GM23248 (cell line): ENCODE results near the gene RSPH1. TPM values are rescaled to one million over a fixed set of nuclear protein-coding genes. Genes with fewer than 3 reads are reported as not detected.

Experiments used
- DNase-seq: peaks from one replicate; pipeline ENCODE4 v3.0.0-alpha.2; 2015
- H2AFZ ChIP-seq: fragments of 200-600 bp; sonication (generic); 2 replicates; pipeline ENCODE4 v1.6.1; 2016; ENCODE audit warnings: antibody characterized with exemption
- H3F3A ChIP-seq: fragments of 200-600 bp; sonication (generic); 2 replicates; pipeline ENCODE4 v1.6.1; 2016; ENCODE audit warnings: mild to moderate bottlenecking, antibody characterized with exemption, mixed run types; ENCODE audit not compliant: insufficient read depth
- H3K27ac ChIP-seq: fragments of 200-600 bp; sonication (generic); 2 replicates; pipeline ENCODE4 v1.5.1; 2016; ENCODE audit warnings: mild to moderate bottlenecking
- H3K27me3 ChIP-seq: fragments of 200-600 bp; sonication (generic); replicated peaks from 2 replicates; pipeline ENCODE4 v1.6.1; 2016; ENCODE audit warnings: mild to moderate bottlenecking; ENCODE audit not compliant: insufficient read depth
- H3K36me3 ChIP-seq: fragments of 200-600 bp; sonication (generic); 2 replicates; pipeline ENCODE4 v1.6.1; 2016; ENCODE audit warnings: low read depth, mild to moderate bottlenecking
- H3K4me1 ChIP-seq: fragments of 200-600 bp; sonication (generic); 2 replicates; pipeline ENCODE4 v1.6.1; 2016; ENCODE audit warnings: mild to moderate bottlenecking; ENCODE audit not compliant: insufficient read depth
- H3K4me2 ChIP-seq: fragments of 200-600 bp; sonication (generic); one replicate; pipeline ENCODE4 v1.6.1; 2016; ENCODE audit warnings: mild to moderate bottlenecking; ENCODE audit not compliant: unreplicated experiment
- H3K4me3 ChIP-seq: fragments of 200-600 bp; sonication (generic); 2 replicates; pipeline ENCODE4 v1.5.1; 2016; ENCODE audit warnings: mild to moderate bottlenecking
- H3K79me2 ChIP-seq: fragments of 200-600 bp; sonication (generic); 2 replicates; pipeline ENCODE4 v1.6.1; 2016; ENCODE audit warnings: mild to moderate bottlenecking; ENCODE audit not compliant: insufficient read depth
- H3K9ac ChIP-seq: fragments of 200-600 bp; sonication (generic); 2 replicates; pipeline ENCODE4 v1.6.1; 2016; ENCODE audit warnings: mild to moderate bottlenecking
- H3K9me2 ChIP-seq: fragments of 200-600 bp; sonication (generic); 2 replicates; pipeline ENCODE4 v1.6.1; 2016; ENCODE audit warnings: mixed run types, mild to moderate bottlenecking, moderate library complexity; ENCODE audit not compliant: insufficient read depth
- H3K9me3 ChIP-seq: fragments of 200-600 bp; sonication (generic); one replicate; pipeline ENCODE4 v1.6.1; 2017; ENCODE audit warnings: low read depth
- H4K20me1 ChIP-seq: fragments of 200-600 bp; sonication (generic); 2 replicates; pipeline ENCODE4 v1.6.0; 2016; ENCODE audit not compliant: insufficient read depth
- EZH2 ChIP-seq: fragments of 200-600 bp; sonication (generic); IDR thresholded peaks from 2 replicates; pipeline ENCODE4 v1.6.1; 2018; ENCODE audit warnings: antibody characterized with exemption, mild to moderate bottlenecking; ENCODE audit not compliant: insufficient read depth, poor library complexity, severe bottlenecking
- EZH2phosphoT487 ChIP-seq: fragments of 200-600 bp; sonication (generic); IDR thresholded peaks from 2 replicates; pipeline ENCODE4 v1.6.1; 2018; ENCODE audit warnings: antibody characterized with exemption, moderate library complexity, mild to moderate bottlenecking, low read depth; ENCODE audit not compliant: insufficient read depth
- whole genome bisulfite sequencing, 2 experiments: methylation state at CpG; one replicate each; pipeline ENCODE4 v1.1.6; 2015 to 2017; ENCODE audit warnings: low lambda C conversion rate in 2 of 2, low coverage in 1 of 2; ENCODE audit errors: missing lambda C conversion rate in 2 of 2; 5-methylcytosine and 5-hydroxymethylcytosine counted together
- in situ Hi-C: fragments of 300-500 bp; cut with MboI; formaldehyde crosslinking; loops from 2 replicates; pipeline ENCODE4 v1.15.0; 2020
- polyA plus RNA-seq: library from polyadenylated mRNA; unstranded; fragments of >200 nt; fragmentation: Nextera tagmentation; extraction: Ambion mirVana; gene quantifications from 2 replicates; pipeline ENCODE4 v1.2.1, GENCODE V29; 2016
- total RNA-seq: library from RNA; depleted of rRNA; stranded (reverse); fragments of >200 nt; shearing (Covaris generic); gene quantifications from 2 replicates; pipeline ENCODE4 v1.2.3, GENCODE V29; 2014

Gene RSPH1
- total and polyA plus RNA-seq, 2 experiments from 2014 or later: 0.32 TPM; not detected in 1

DNA sequence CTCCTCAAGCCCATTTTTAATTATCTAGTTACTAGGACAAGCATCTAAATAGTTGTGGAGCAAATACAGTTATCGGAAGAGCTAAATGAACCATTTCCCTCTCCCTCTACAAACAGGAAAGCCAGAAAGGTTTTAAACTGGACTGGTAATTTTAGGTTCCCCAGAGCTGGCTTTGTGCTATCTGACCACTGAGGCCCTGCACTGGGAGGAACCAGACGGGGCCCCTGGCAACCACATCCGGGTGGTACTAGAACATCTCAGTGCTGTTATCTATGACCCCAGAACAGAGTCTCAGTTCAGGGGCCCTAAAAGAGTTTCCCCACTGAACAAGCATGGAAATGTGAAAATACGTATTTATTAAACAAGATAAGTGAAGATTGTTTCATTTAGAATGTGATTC, 7.7 kb upstream of the RSPH1 start:
- no peak overlapping the region for H3K4me2 ChIP-seq
- H4K20me1 ChIP-seq: no peaks in the 10 kb centered on the region
- in situ Hi-C loops: no loop called here
- TF ChIP-seq EZH2phosphoT487 (no peak), EZH2 (no peak)
- DNase-seq: no peak
- H3K9ac ChIP-seq: no peak overlapping the region
- no peaks in the 10 kb centered on the region for H3K9me2 ChIP-seq
- no peak overlapping the region for H3K27ac ChIP-seq
- H3K36me3 ChIP-seq: no peaks in the 10 kb centered on the region
- no peak overlapping the region for H3K4me3 ChIP-seq
- no peaks in the 10 kb centered on the region for H3K4me1 ChIP-seq
- no peaks in the 10 kb centered on the region for H3F3A ChIP-seq
- H2AFZ ChIP-seq: no peak overlapping the region
- H3K79me2 ChIP-seq: no peaks in the 10 kb centered on the region
- H3K27me3 ChIP-seq: 0 out of 2 replicates have a peak, but pooled peaks cover 6% of the 10 kb centered on the region
- no peaks in the 10 kb centered on the region for H3K9me3 ChIP-seq
- whole genome bisulfite sequencing, 2 experiments: 77 to 78% methylated on average over 4 of the region's 4 CpGs

DNA sequence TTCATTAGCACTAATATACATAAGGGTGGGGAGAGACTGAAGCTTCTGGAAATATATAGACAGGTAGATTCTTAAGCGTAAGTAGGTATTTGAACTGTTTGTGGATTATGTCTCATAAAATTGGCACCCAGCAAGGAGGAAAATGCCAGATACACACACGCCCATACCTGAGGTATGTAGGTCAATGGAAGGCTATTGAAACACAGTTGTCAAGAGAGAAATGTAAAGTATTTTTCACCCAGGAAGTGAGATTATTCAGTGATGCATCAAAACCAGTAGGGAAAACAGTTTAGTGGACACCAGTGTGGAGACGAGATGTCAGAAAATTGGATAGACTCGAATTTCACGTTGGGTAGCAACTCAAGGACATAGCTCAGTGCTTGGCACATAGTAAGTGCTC, 4.7 kb upstream of the RSPH1 start:
- Histone ChIP-seq H3K79me2 (no peaks in the 10 kb centered on the region), H3F3A (no peaks in the 10 kb centered on the region), H3K9me2 (no peaks in the 10 kb centered on the region), H3K36me3 (no peaks in the 10 kb centered on the region), H3K9me3 (no peaks in the 10 kb centered on the region), H3K27me3 (0 out of 2 replicates have a peak, but pooled peaks cover 6% of the 10 kb centered on the region), H3K4me3 (no peak overlapping the region), H3K4me1 (no peaks in the 10 kb centered on the region), H3K4me2 (no peak overlapping the region), H3K9ac (no peak overlapping the region), H4K20me1 (no peaks in the 10 kb centered on the region), H2AFZ (no peak overlapping the region), H3K27ac (no peak overlapping the region)
- DNase-seq: no peak
- no peak for TF ChIP-seq EZH2phosphoT487
- no peak for TF ChIP-seq EZH2
- in situ Hi-C loops: no loop called here
- 60 to 67% methylated on average over 5 of the region's 5 CpGs for WGBS, 2 experiments

DNA sequence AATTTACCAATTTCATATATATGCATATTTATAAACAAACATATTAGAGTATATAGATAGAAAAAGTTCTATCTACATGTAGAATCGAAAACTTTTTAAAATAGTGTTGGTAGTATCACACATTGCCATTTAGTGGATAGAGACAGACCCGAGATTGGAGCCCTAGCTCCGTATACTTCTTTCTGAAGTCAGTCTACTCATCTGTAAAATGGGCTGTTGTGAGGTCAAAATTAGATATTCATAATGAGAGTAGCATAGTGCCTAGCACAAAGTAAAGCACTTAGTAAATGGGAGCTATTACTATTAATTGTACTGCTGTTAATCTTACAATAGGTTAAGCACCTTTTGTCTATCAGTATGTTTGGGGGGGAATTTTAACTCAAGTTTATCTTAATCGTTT, 4.2 kb upstream of the RSPH1 start:
- no peaks in the 10 kb centered on the region for H4K20me1 ChIP-seq
- no peaks in the 10 kb centered on the region for H3K9me2 ChIP-seq
- in situ Hi-C loops: no loop called here
- 47 to 55% methylated on average over 4 of the region's 4 CpGs for WGBS, 2 experiments
- no peak for DNase-seq
- H3K27ac ChIP-seq: no peak overlapping the region
- H3F3A ChIP-seq: no peaks in the 10 kb centered on the region
- no peaks in the 10 kb centered on the region for H3K79me2 ChIP-seq
- no peak overlapping the region for H3K4me2 ChIP-seq
- H3K9me3 ChIP-seq: no peaks in the 10 kb centered on the region
- TF ChIP-seq EZH2phosphoT487 (no peak), EZH2 (no peak)
- no peaks in the 10 kb centered on the region for H3K36me3 ChIP-seq
- no peak overlapping the region for H2AFZ ChIP-seq
- H3K4me3 ChIP-seq: no peak overlapping the region
- no peak overlapping the region for H3K9ac ChIP-seq
- H3K27me3 ChIP-seq: 0 out of 2 replicates have a peak, but pooled peaks cover under 1% of the 10 kb centered on the region
- H3K4me1 ChIP-seq: no peaks in the 10 kb centered on the region

DNA sequence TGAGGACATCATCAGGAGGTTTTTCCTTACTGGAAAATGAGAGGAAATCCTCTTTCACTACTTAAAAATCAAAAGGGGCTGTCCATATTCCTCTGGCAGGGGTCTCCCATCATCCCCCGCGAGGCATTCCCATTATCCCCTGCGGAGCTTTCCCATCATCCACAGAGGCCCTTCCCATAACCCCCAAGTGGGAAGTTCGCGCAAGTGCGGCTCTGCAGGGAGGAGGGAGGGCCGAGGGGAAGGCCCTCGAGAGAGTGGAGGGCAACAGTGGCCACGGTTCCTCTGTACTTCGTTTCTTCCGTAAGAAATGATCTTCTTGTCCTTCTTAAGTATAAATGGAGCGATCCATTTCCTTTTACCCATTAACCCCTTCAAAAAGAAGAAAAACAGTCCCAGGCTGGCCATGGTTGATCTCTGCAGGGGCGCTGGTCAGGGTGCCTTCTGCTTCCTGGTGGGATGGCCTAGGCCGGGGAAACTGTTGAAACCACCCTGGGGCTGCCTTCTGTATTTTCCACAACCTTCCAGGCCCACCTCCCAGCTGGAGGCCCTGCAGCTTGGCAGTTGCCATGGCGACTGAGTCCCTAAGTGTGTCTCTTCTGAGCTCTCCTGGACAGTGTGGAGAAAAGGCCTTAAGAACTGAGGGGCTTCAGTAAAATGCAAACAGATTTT, 3.6 kb upstream of the RSPH1 start:
- Histone ChIP-seq H3K36me3 (no peaks in the 10 kb centered on the region), H3K27me3 (no peaks in the 10 kb centered on the region), H3K4me3 (no peak overlapping the region), H3K9ac (no peak overlapping the region), H3K79me2 (no peaks in the 10 kb centered on the region), H3K4me2 (no peak overlapping the region), H2AFZ (no peak overlapping the region), H3K9me2 (no peaks in the 10 kb centered on the region), H3F3A (no peaks in the 10 kb centered on the region), H3K4me1 (no peaks in the 10 kb centered on the region), H4K20me1 (no peaks in the 10 kb centered on the region), H3K27ac (no peak overlapping the region), H3K9me3 (no peaks in the 10 kb centered on the region)
- in situ Hi-C loops: no loop called here
- no peak for DNase-seq
- TF ChIP-seq EZH2phosphoT487: no peak
- no peak for TF ChIP-seq EZH2
- WGBS, 2 experiments: 68 to 70% methylated on average over 13 to 15 of the region's 15 CpGs
